ENCODE results near the gene NUP205. TPM values are rescaled to one million over a fixed set of nuclear protein-coding genes. Genes with fewer than 3 reads are reported as not detected.
"Not testable (repeated sequence)": the region's sequence is repeated elsewhere in the genome, so short reads cannot be mapped to it uniquely, and the experiment has no call there.

The NUP205 gene
- total and polyA plus RNA-seq, 4 donors = 39.7 to 51.5 (median 44.8) TPM

DNA sequence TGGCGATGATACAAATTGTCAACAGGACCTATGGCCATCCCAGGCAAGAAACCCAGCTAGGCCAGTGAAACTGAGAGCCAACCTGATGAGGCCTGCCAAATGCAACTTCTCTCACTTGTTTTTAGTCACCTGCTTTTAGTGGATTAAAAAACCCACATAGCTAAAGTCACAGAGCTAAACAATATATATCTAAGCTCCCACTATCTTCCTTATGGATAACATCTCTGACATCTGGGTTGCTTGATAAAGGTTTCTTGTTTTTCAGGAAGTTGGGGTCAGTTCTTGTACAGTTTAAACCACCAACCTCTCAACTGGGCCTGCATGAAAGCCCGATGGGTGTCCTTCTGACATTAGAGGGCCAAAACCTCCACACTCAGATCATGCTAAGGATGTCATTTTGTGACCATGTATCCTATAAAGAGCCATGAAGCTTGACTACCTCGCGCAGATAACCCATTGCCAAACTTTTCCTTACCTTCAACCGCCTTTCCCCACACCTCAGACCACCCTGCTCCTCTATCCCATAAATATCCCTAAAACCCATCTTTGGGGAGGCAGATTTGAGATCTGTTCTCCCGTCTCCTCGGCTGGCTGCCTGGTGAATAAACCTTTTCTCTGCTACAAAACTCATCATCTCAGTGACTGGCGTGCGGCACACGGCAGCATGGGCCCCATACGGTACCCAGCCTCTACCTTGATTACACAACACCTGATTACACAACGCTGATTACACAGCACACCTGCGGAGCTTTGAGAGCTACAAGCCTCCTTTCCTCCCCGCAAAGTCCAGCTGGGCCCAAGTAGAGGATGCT is 103.8 kb downstream of the NUP205 start:
- H3K27me3 ChIP-seq (ENCODE audit: control insufficient read depth, insufficient read depth, low read length) = no peaks in the 10 kb centered on the region
- 75% methylated on average over 11 of the region's 14 CpGs for WGBS (ENCODE audit: insufficient coverage)
- peak overlapping the region; percentile 91 for H3K4me3 ChIP-seq (ENCODE audit: low read depth, low read length)
- peak overlapping the region; percentile 93 for H3K27ac ChIP-seq (ENCODE audit: low read depth, low read length)
- H3K4me1 ChIP-seq (ENCODE audit: control insufficient read depth, insufficient read depth, low read length) = peaks cover 15% of the 10 kb centered on the region
- no peaks in the 10 kb centered on the region for H3K9me3 ChIP-seq (ENCODE audit: control insufficient read depth, insufficient read depth, low read length)
- peak in 1 of 6 donors; percentile 6 for DNase-seq (ENCODE audit: low read depth in 4 of 6, low spot score in 6 of 6)
- H3K36me3 ChIP-seq (ENCODE audit: control insufficient read depth, insufficient read depth, low read length) = no peaks in the 10 kb centered on the region

DNA sequence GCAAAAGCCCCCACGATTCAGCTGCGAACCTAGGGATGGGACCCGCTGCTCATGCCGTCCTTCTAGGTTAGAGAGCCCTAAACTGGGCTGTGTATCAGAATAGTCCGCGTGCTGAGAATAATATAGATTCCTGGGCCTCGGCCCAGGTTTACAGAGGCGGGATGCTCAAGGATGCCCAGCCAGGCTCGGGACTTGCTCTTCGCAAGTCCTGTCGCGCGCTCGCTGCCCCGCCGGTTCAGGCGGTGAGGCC is 104.3 kb downstream of the NUP205 start:
- Histone ChIP-seq H3K36me3 (ENCODE audit: control insufficient read depth, insufficient read depth, low read length) (no peaks in the 10 kb centered on the region), H3K27ac (ENCODE audit: low read depth, low read length) (peak overlapping the region; percentile 93), H3K4me3 (ENCODE audit: low read depth, low read length) (peak overlapping the region; percentile 91), H3K4me1 (ENCODE audit: control insufficient read depth, insufficient read depth, low read length) (peaks cover 15% of the 10 kb centered on the region), H3K9me3 (ENCODE audit: control insufficient read depth, insufficient read depth, low read length) (no peaks in the 10 kb centered on the region), H3K27me3 (ENCODE audit: control insufficient read depth, insufficient read depth, low read length) (no peaks in the 10 kb centered on the region)
- WGBS (ENCODE audit: insufficient coverage) = 4% methylated on average over 17 of the region's 17 CpGs
- DNase-seq (ENCODE audit: low read depth in 4 of 6, low spot score in 6 of 6) = no peak

DNA sequence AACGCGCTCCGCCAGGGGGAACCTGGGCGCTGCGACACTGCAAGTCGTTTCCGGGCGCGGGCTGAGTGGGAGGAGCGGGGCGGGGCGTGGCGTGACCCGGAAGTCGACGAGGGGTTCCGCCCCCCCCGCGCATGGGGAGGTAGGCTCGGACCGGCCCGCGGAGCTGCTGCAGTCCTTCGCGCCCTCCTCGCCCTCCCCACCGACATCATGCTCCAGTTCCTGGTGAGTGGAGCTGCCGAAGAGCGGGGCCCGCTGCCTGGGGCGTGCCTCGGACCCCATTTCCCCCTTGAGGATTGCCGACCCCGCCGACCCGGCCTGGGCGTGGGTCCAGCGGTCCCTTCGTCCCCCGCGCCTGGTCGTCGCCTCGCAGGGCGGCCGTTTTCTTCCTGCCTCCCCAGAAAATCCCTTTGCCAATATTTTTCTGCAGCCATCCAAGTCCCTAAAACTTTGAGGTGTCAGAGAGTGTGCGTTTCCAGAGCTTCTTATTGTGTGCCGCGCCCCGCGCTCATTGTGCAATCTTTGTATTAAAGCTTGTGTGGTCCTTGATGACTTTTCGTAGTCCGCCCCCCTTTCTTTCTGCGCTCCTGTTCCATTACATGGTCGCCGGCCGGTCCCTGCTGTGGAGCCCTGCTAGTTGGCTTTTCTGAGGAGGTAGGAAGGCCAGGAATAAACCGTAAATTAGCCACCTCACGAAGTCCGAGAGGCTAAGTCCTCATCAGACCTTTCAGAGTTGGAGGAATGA is 104.8 kb downstream of the NUP205 start, which contains the start of gene STMP1:
TSS of gene STMP1 (plus strand) at position 142 of the 742 bp plus-strand sequence.
- Histone ChIP-seq H3K4me3 (ENCODE audit: low read depth, low read length) (peak within 1 kb of the TSS; percentile 91), H3K9me3 (ENCODE audit: control insufficient read depth, insufficient read depth, low read length) (no peaks in the 10 kb centered on the region), H3K27me3 (ENCODE audit: control insufficient read depth, insufficient read depth, low read length) (no peaks in the 10 kb centered on the region), H3K27ac (ENCODE audit: low read depth, low read length) (peak within 1 kb of the TSS; percentile 93), H3K36me3 (ENCODE audit: control insufficient read depth, insufficient read depth, low read length) (no peaks in the 10 kb centered on the region), H3K4me1 (ENCODE audit: control insufficient read depth, insufficient read depth, low read length) (peaks cover 15% of the 10 kb centered on the region)
- under 1% methylated on average over 53 of the region's 60 CpGs for WGBS (ENCODE audit: insufficient coverage)
- peak; percentile 82 to 98 (median 89) for DNase-seq (ENCODE audit: low read depth in 4 of 6, low spot score in 6 of 6)

GRCh38 chr7:135664046-135664589 is 106.4 kb downstream of the NUP205 start:
- no peaks in the 10 kb centered on the region for H3K27me3 ChIP-seq (ENCODE audit: control insufficient read depth, insufficient read depth, low read length)
- no peaks in the 10 kb centered on the region for H3K36me3 ChIP-seq (ENCODE audit: control insufficient read depth, insufficient read depth, low read length)
- no peak overlapping the region for H3K4me3 ChIP-seq (ENCODE audit: low read depth, low read length)
- H3K4me1 ChIP-seq (ENCODE audit: control insufficient read depth, insufficient read depth, low read length) = peaks cover 15% of the 10 kb centered on the region
- H3K27ac ChIP-seq (ENCODE audit: low read depth, low read length) = no peak overlapping the region
- no CpG with 5 or more reads among the region's 3 CpGs for WGBS (ENCODE audit: insufficient coverage)
- no peaks in the 10 kb centered on the region for H3K9me3 ChIP-seq (ENCODE audit: control insufficient read depth, insufficient read depth, low read length)
- DNase-seq (ENCODE audit: low read depth in 4 of 6, low spot score in 6 of 6) = no peak

DNA sequence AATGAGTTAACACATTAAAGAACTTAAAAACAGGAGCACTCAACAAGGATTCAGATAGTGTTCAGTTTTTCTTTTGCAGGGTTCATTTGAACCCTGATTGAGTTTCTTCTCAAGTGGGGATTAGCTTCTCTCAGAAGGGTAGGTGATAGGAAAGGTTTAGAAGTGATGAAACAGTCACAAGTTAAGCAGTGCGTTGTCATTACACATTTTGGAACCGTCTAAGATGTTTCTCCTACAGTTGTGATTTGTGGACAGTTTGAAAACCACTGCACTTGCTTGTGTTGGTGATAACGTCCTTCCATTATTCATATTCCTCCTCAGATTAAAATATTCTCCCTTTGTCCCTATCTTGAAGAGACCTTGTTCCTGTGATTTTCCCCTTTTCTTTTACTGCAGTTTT is 107.3 kb downstream of the NUP205 start:
- Histone ChIP-seq H3K27ac (ENCODE audit: low read depth, low read length) (no peak overlapping the region), H3K4me1 (ENCODE audit: control insufficient read depth, insufficient read depth, low read length) (peaks cover 15% of the 10 kb centered on the region), H3K4me3 (ENCODE audit: low read depth, low read length) (no peak overlapping the region), H3K27me3 (ENCODE audit: control insufficient read depth, insufficient read depth, low read length) (no peaks in the 10 kb centered on the region), H3K36me3 (ENCODE audit: control insufficient read depth, insufficient read depth, low read length) (no peaks in the 10 kb centered on the region), H3K9me3 (ENCODE audit: control insufficient read depth, insufficient read depth, low read length) (no peaks in the 10 kb centered on the region)
- DNase-seq (ENCODE audit: low read depth in 4 of 6, low spot score in 6 of 6) = no peak
- no CpG with 5 or more reads among the region's 3 CpGs for WGBS (ENCODE audit: insufficient coverage)

DNA sequence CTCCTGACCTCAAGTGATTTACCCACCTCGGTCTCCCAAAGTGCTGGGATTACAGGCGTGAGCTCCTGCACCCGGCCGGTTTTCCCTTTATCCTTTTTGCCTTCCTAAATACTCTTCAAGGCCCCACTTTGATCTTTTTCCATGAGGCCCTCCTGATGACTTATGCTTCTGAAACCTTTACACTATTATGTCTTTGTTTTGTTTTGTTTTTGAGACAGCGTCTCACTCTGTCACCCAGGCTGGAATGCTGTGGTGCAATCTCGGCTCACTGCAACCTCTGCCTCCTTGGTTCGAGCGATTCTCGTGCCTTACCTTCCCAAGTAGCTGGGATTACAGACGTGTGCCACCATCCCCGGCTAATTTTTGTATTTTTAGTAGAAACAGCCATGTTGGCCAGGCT is 108.4 kb downstream of the NUP205 start:
- no peaks in the 10 kb centered on the region for H3K36me3 ChIP-seq (ENCODE audit: control insufficient read depth, insufficient read depth, low read length)
- H3K9me3 ChIP-seq (ENCODE audit: control insufficient read depth, insufficient read depth, low read length) = no peaks in the 10 kb centered on the region
- no peaks in the 10 kb centered on the region for H3K27me3 ChIP-seq (ENCODE audit: control insufficient read depth, insufficient read depth, low read length)
- H3K27ac ChIP-seq (ENCODE audit: low read depth, low read length) = no peak overlapping the region
- H3K4me3 ChIP-seq (ENCODE audit: low read depth, low read length) = no peak overlapping the region
- peaks cover 15% of the 10 kb centered on the region for H3K4me1 ChIP-seq (ENCODE audit: control insufficient read depth, insufficient read depth, low read length)
- DNase-seq (ENCODE audit: low read depth in 4 of 6, low spot score in 6 of 6) = no peak
- WGBS (ENCODE audit: insufficient coverage) = 98% methylated on average over 6 of the region's 11 CpGs

DNA sequence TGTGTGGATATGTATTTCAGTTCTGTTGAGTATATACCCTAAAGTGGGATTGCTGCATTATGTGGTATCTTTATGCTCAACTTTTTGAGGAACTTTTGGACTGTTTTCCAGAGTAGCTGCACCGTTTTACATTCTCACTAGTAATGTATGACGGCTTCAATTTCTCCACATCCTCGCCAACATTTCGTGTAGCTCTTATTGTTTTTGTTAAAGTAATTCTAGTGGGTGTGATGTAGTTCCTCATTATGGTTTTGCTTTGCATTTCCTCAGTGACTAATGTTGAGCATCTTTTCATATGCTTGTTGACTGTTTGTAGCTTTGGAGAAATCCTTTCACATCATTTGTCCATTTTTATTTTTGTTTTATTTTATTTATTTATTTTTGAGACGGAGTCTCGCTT is 109.1 kb downstream of the NUP205 start:
- Histone ChIP-seq H3K27me3 (ENCODE audit: control insufficient read depth, insufficient read depth, low read length) (no peaks in the 10 kb centered on the region), H3K27ac (ENCODE audit: low read depth, low read length) (no peak overlapping the region), H3K4me3 (ENCODE audit: low read depth, low read length) (no peak overlapping the region), H3K9me3 (ENCODE audit: control insufficient read depth, insufficient read depth, low read length) (no peaks in the 10 kb centered on the region), H3K36me3 (ENCODE audit: control insufficient read depth, insufficient read depth, low read length) (no peaks in the 10 kb centered on the region), H3K4me1 (ENCODE audit: control insufficient read depth, insufficient read depth, low read length) (peaks cover 12% of the 10 kb centered on the region)
- no CpG with 5 or more reads among the region's 6 CpGs for WGBS (ENCODE audit: insufficient coverage)
- no peak for DNase-seq (ENCODE audit: low read depth in 4 of 6, low spot score in 6 of 6)

GRCh38 chr7:135667626-135668025 is 109.9 kb downstream of the NUP205 start:
- not testable (repeated sequence) for H3K27me3 ChIP-seq (ENCODE audit: control insufficient read depth, insufficient read depth, low read length); H3K9me3 ChIP-seq (ENCODE audit: control insufficient read depth, insufficient read depth, low read length); DNase-seq (ENCODE audit: low read depth in 4 of 6, low spot score in 6 of 6); H3K4me1 ChIP-seq (ENCODE audit: control insufficient read depth, insufficient read depth, low read length); H3K4me3 ChIP-seq (ENCODE audit: low read depth, low read length); H3K27ac ChIP-seq (ENCODE audit: low read depth, low read length); H3K36me3 ChIP-seq (ENCODE audit: control insufficient read depth, insufficient read depth, low read length)
- WGBS (ENCODE audit: insufficient coverage) = no CpG with 5 or more reads among the region's 1 CpG

GRCh38 chr7:135668852-135669395 is 111.2 kb downstream of the NUP205 start:
- DNase-seq (ENCODE audit: low read depth in 4 of 6, low spot score in 6 of 6); H3K27ac ChIP-seq (ENCODE audit: low read depth, low read length); H3K27me3 ChIP-seq (ENCODE audit: control insufficient read depth, insufficient read depth, low read length); H3K36me3 ChIP-seq (ENCODE audit: control insufficient read depth, insufficient read depth, low read length); H3K4me3 ChIP-seq (ENCODE audit: low read depth, low read length); H3K4me1 ChIP-seq (ENCODE audit: control insufficient read depth, insufficient read depth, low read length); H3K9me3 ChIP-seq (ENCODE audit: control insufficient read depth, insufficient read depth, low read length): not testable (repeated sequence)
- WGBS (ENCODE audit: insufficient coverage) = 70% methylated on average over 2 of the region's 6 CpGs
